Measurements from ENCODE around the gene C10orf143.
"Not testable (repeated sequence)": the region's sequence is repeated elsewhere in the genome, so short reads cannot be mapped to it uniquely, and the experiment has no call there.

The C10orf143 gene

GRCh38 chr10:130025811-130026485 is 84.7 kb downstream of the C10orf143 start:
- no CpG with 5 or more reads among the region's 18 CpGs for WGBS, 2 donors (ENCODE audit: extremely low coverage in 2 of 2, insufficient read length in 2 of 2, insufficient replicate concordance in 1 of 2)
- Histone ChIP-seq H3K79me1 (ENCODE audit: low read depth, low read length) (no peaks in the 10 kb centered on the region), H3K27me3 (ENCODE audit: control insufficient read depth in 3 of 3, insufficient read depth in 3 of 3, low read depth in 1 of 3, low read length in 3 of 3) (peaks cover 0 to 4% (median 0%) of the 10 kb centered on the region in 3 experiments), H2BK5ac (ENCODE audit: low read length) (no peak overlapping the region), H3K9ac (ENCODE audit: low read depth, low read length, poor library complexity) (no peak overlapping the region), H4K91ac (ENCODE audit: low read depth, low read length, poor library complexity) (no peak overlapping the region), H3K18ac (ENCODE audit: low read length) (peak overlapping the region; percentile 49), H3K23ac (ENCODE audit: low read depth, low read length, poor library complexity) (no peak overlapping the region), H2AFZ (ENCODE audit: low read length) (no peak overlapping the region), H3K27ac (replicated peaks; ENCODE audit: low read length) (no peak overlapping the region), H2BK120ac (ENCODE audit: low read depth, low read length) (no peak overlapping the region), H2AK5ac (ENCODE audit: low read depth, low read length) (no peak overlapping the region), H4K8ac (ENCODE audit: low read depth, low read length) (no peak overlapping the region), H3K36me3 (replicated peaks in 1 of 2; ENCODE audit: control insufficient read depth in 2 of 2, insufficient read depth in 2 of 2, low read length in 2 of 2) (no peaks in the 10 kb centered on the region), H3K14ac (ENCODE audit: low read length) (no peak overlapping the region), H2BK12ac (ENCODE audit: low read length) (no peak overlapping the region), H3K4me1 (ENCODE audit: control insufficient read depth in 2 of 2, insufficient read depth in 1 of 2, low read depth in 1 of 2, low read length in 2 of 2) (no peaks in the 10 kb centered on the region), H3K4me2 (ENCODE audit: insufficient read depth, low read length, poor library complexity, severe bottlenecking) (no peak overlapping the region), H3K4me3 (ENCODE audit: low read length in 2 of 2) (no peak overlapping the region), H2BK15ac (ENCODE audit: low read length) (no peak overlapping the region), H3K9me3 (replicated peaks in 1 of 2; ENCODE audit: control insufficient read depth in 2 of 2, insufficient read depth in 1 of 2, low read depth in 1 of 2, low read length in 2 of 2) (no peaks in the 10 kb centered on the region), H3K4ac (ENCODE audit: low read length) (no peak overlapping the region)
- no peak for DNase-seq (ENCODE audit: low spot score)

GRCh38 chr10:130025326-130025725 is 85.3 kb downstream of the C10orf143 start:
- no peaks in the 10 kb centered on the region for H3K79me1 ChIP-seq (ENCODE audit: low read depth, low read length)
- no peak overlapping the region for H3K4ac ChIP-seq (ENCODE audit: low read length)

GRCh38 chr10:130024779-130025325 is 85.8 kb downstream of the C10orf143 start:
- no peak overlapping the region for H2BK15ac ChIP-seq (ENCODE audit: low read length)

More at GRCh38 chr10:130025326-130025725, 85.3 kb downstream of the C10orf143 start:
- no peaks in the 10 kb centered on the region for H3K36me3 ChIP-seq (replicated peaks in 1 of 2; ENCODE audit: control insufficient read depth in 2 of 2, insufficient read depth in 2 of 2, low read length in 2 of 2)
- H4K8ac ChIP-seq (ENCODE audit: low read depth, low read length) = no peak overlapping the region
- H3K9ac ChIP-seq (ENCODE audit: low read depth, low read length, poor library complexity) = no peak overlapping the region
- H3K27ac ChIP-seq (replicated peaks; ENCODE audit: low read length) = no peak overlapping the region
- H3K14ac ChIP-seq (ENCODE audit: low read length) = no peak overlapping the region
- H3K23ac ChIP-seq (ENCODE audit: low read depth, low read length, poor library complexity) = no peak overlapping the region
- H3K4me2 ChIP-seq (ENCODE audit: insufficient read depth, low read length, poor library complexity, severe bottlenecking) = no peak overlapping the region
- no peak overlapping the region for H2AFZ ChIP-seq (ENCODE audit: low read length)
- peaks cover 0 to 4% (median 0%) of the 10 kb centered on the region in 3 experiments for H3K27me3 ChIP-seq (ENCODE audit: control insufficient read depth in 3 of 3, insufficient read depth in 3 of 3, low read depth in 1 of 3, low read length in 3 of 3)
- H3K18ac ChIP-seq (ENCODE audit: low read length) = no peak overlapping the region
- no peak overlapping the region for H3K4me3 ChIP-seq (ENCODE audit: low read length in 2 of 2)
- H3K4me1 ChIP-seq (ENCODE audit: control insufficient read depth in 2 of 2, insufficient read depth in 1 of 2, low read depth in 1 of 2, low read length in 2 of 2) = no peaks in the 10 kb centered on the region
- no peak overlapping the region for H2BK12ac ChIP-seq (ENCODE audit: low read length)
- no CpG with 5 or more reads among the region's 1 CpG for WGBS, 2 donors (ENCODE audit: extremely low coverage in 2 of 2, insufficient read length in 2 of 2, insufficient replicate concordance in 1 of 2)
- DNase-seq (ENCODE audit: low spot score) = no peak
- no peak overlapping the region for H2BK120ac ChIP-seq (ENCODE audit: low read depth, low read length)
- H3K9me3 ChIP-seq (replicated peaks in 1 of 2; ENCODE audit: control insufficient read depth in 2 of 2, insufficient read depth in 1 of 2, low read depth in 1 of 2, low read length in 2 of 2) = no peaks in the 10 kb centered on the region
- no peak overlapping the region for H2AK5ac ChIP-seq (ENCODE audit: low read depth, low read length)
- H4K91ac ChIP-seq (ENCODE audit: low read depth, low read length, poor library complexity) = no peak overlapping the region
- H2BK5ac ChIP-seq (ENCODE audit: low read length) = no peak overlapping the region
- H2BK15ac ChIP-seq (ENCODE audit: low read length) = no peak overlapping the region

GRCh38 chr10:130024326-130024725 is 86.3 kb downstream of the C10orf143 start:
- H2AK5ac ChIP-seq (ENCODE audit: low read depth, low read length); H3K4ac ChIP-seq (ENCODE audit: low read length); H3K27me3 ChIP-seq (ENCODE audit: control insufficient read depth in 3 of 3, insufficient read depth in 3 of 3, low read depth in 1 of 3, low read length in 3 of 3); H3K9me3 ChIP-seq (replicated peaks in 1 of 2; ENCODE audit: control insufficient read depth in 2 of 2, insufficient read depth in 1 of 2, low read depth in 1 of 2, low read length in 2 of 2); H3K27ac ChIP-seq (replicated peaks; ENCODE audit: low read length); H2BK12ac ChIP-seq (ENCODE audit: low read length); H3K18ac ChIP-seq (ENCODE audit: low read length); H4K8ac ChIP-seq (ENCODE audit: low read depth, low read length); H2BK120ac ChIP-seq (ENCODE audit: low read depth, low read length); H3K9ac ChIP-seq (ENCODE audit: low read depth, low read length, poor library complexity); H3K36me3 ChIP-seq (replicated peaks in 1 of 2; ENCODE audit: control insufficient read depth in 2 of 2, insufficient read depth in 2 of 2, low read length in 2 of 2); DNase-seq (ENCODE audit: low spot score); H2BK5ac ChIP-seq (ENCODE audit: low read length); H3K79me1 ChIP-seq (ENCODE audit: low read depth, low read length); H3K23ac ChIP-seq (ENCODE audit: low read depth, low read length, poor library complexity); H4K91ac ChIP-seq (ENCODE audit: low read depth, low read length, poor library complexity); H2BK15ac ChIP-seq (ENCODE audit: low read length); H3K4me3 ChIP-seq (ENCODE audit: low read length in 2 of 2); H2AFZ ChIP-seq (ENCODE audit: low read length); H3K4me2 ChIP-seq (ENCODE audit: insufficient read depth, low read length, poor library complexity, severe bottlenecking); H3K14ac ChIP-seq (ENCODE audit: low read length); H3K4me1 ChIP-seq (ENCODE audit: control insufficient read depth in 2 of 2, insufficient read depth in 1 of 2, low read depth in 1 of 2, low read length in 2 of 2): not testable (repeated sequence)
- no CpG with 5 or more reads among the region's 8 CpGs for WGBS, 2 donors (ENCODE audit: extremely low coverage in 2 of 2, insufficient read length in 2 of 2, insufficient replicate concordance in 1 of 2)

More at GRCh38 chr10:130024779-130025325, 85.8 kb downstream of the C10orf143 start:
- Histone ChIP-seq H3K4ac (ENCODE audit: low read length) (no peak overlapping the region), H3K4me2 (ENCODE audit: insufficient read depth, low read length, poor library complexity, severe bottlenecking) (no peak overlapping the region), H3K18ac (ENCODE audit: low read length) (peak overlapping the region; percentile 18), H2AFZ (ENCODE audit: low read length) (no peak overlapping the region), H4K8ac (ENCODE audit: low read depth, low read length) (no peak overlapping the region), H3K9me3 (replicated peaks in 1 of 2; ENCODE audit: control insufficient read depth in 2 of 2, insufficient read depth in 1 of 2, low read depth in 1 of 2, low read length in 2 of 2) (no peaks in the 10 kb centered on the region), H2BK120ac (ENCODE audit: low read depth, low read length) (no peak overlapping the region), H2AK5ac (ENCODE audit: low read depth, low read length) (no peak overlapping the region), H4K91ac (ENCODE audit: low read depth, low read length, poor library complexity) (no peak overlapping the region), H3K23ac (ENCODE audit: low read depth, low read length, poor library complexity) (no peak overlapping the region), H3K4me1 (ENCODE audit: control insufficient read depth in 2 of 2, insufficient read depth in 1 of 2, low read depth in 1 of 2, low read length in 2 of 2) (no peaks in the 10 kb centered on the region), H3K14ac (ENCODE audit: low read length) (no peak overlapping the region), H3K27me3 (ENCODE audit: control insufficient read depth in 3 of 3, insufficient read depth in 3 of 3, low read depth in 1 of 3, low read length in 3 of 3) (peaks cover 0 to 4% (median 0%) of the 10 kb centered on the region in 3 experiments), H2BK5ac (ENCODE audit: low read length) (no peak overlapping the region), H3K27ac (replicated peaks; ENCODE audit: low read length) (no peak overlapping the region), H3K79me1 (ENCODE audit: low read depth, low read length) (no peaks in the 10 kb centered on the region), H3K36me3 (replicated peaks in 1 of 2; ENCODE audit: control insufficient read depth in 2 of 2, insufficient read depth in 2 of 2, low read length in 2 of 2) (no peaks in the 10 kb centered on the region), H3K4me3 (ENCODE audit: low read length in 2 of 2) (peak overlapping the region in 1 of 2 donors; percentile 13), H3K9ac (ENCODE audit: low read depth, low read length, poor library complexity) (no peak overlapping the region), H2BK12ac (ENCODE audit: low read length) (no peak overlapping the region)
- no CpG with 5 or more reads among the region's 12 CpGs for WGBS, 2 donors (ENCODE audit: extremely low coverage in 2 of 2, insufficient read length in 2 of 2, insufficient replicate concordance in 1 of 2)
- DNase-seq (ENCODE audit: low spot score) = no peak
